Measurements from ENCODE around the gene SLC25A5. TPM values are rescaled to one million over a fixed set of nuclear protein-coding genes. Genes with fewer than 3 reads are reported as not detected.
"Not testable (repeated sequence)": the region's sequence is repeated elsewhere in the genome, so short reads cannot be mapped to it uniquely, and the experiment has no call there.

Gene SLC25A5
- total RNA-seq, 1 experiment from 2014 or later, result 807 TPM

- DNase-seq, result peak; percentile 41 to 58
- POLR2A ChIA-PET (ENCODE audit: unreplicated experiment), result interaction anchor here (0.7 kb wide), 1 partner anchor 264 kb away, joined by 26 read pairs; no protein-coding TSS in a partner anchor
Observed at GRCh38 chrX:119488749-119489148, 20.5 kb downstream of the SLC25A5 start.

GRCh38 chrX:119489212-119490074, 21.2 kb downstream of the SLC25A5 start:
- no peaks in the 10 kb centered on the region for H4K20me1 ChIP-seq (ENCODE audit: insufficient read depth)
- H3K36me3 ChIP-seq (ENCODE audit: low read depth), result no peaks in the 10 kb centered on the region
- no peak for DNase-seq
- no peaks in the 10 kb centered on the region for H3K4me1 ChIP-seq (replicated peaks; ENCODE audit: insufficient read depth)
- no TSS peak for BruUV-seq (replicated peaks)
- no peaks in the 10 kb centered on the region for H3F3A ChIP-seq (ENCODE audit: insufficient read depth, low read depth)
- H3K9me3 ChIP-seq (ENCODE audit: insufficient read depth, low read depth), result no peaks in the 10 kb centered on the region
- H3K4me3 ChIP-seq, result no peak overlapping the region
- ChIA-PET CTCF (interaction anchor here (0.7 to 1.8 kb wide), 3 partner anchors 10 to 31 kb away, joined by 3 to 19 read pairs (median 8); no protein-coding TSS in a partner anchor), POLR2A (ENCODE audit: unreplicated experiment) (interaction anchor here (0.7 kb wide), 1 partner anchor 264 kb away, joined by 26 read pairs; no protein-coding TSS in a partner anchor)
- TF ChIP-seq CTCF (conservative IDR thresholded peaks at IDR 0.05) (no peak), EZH2 (IDR thresholded peaks at IDR 0.05; ENCODE audit: low read depth) (no peak)
- no peak overlapping the region for H3K27ac ChIP-seq
- no peaks in the 10 kb centered on the region for H3K27me3 ChIP-seq (ENCODE audit: insufficient read depth, low read depth)
- H3K79me2 ChIP-seq (ENCODE audit: low read depth), result no peaks in the 10 kb centered on the region
- intact Hi-C loops (cut with micrococcal nuclease; ENCODE audit: unreplicated experiment), result loop anchor here (10.0 kb wide), 1 partner anchor 345 kb away; no protein-coding TSS in a partner anchor
- H3K9me2 ChIP-seq (ENCODE audit: insufficient read depth), result no peaks in the 10 kb centered on the region
- H3K4me2 ChIP-seq, result no peak overlapping the region
- no peak overlapping the region for H2AFZ ChIP-seq

More at GRCh38 chrX:119488749-119489148, 20.5 kb downstream of the SLC25A5 start:
- H3K9me2 ChIP-seq (ENCODE audit: insufficient read depth), result no peaks in the 10 kb centered on the region
- H3K4me3 ChIP-seq, result no peak overlapping the region
- no peaks in the 10 kb centered on the region for H3K9me3 ChIP-seq (ENCODE audit: insufficient read depth, low read depth)
- no peaks in the 10 kb centered on the region for H3K4me1 ChIP-seq (replicated peaks; ENCODE audit: insufficient read depth)
- H2AFZ ChIP-seq, result no peak overlapping the region
- no peak overlapping the region for H3K27ac ChIP-seq
- no peaks in the 10 kb centered on the region for H4K20me1 ChIP-seq (ENCODE audit: insufficient read depth)
- H3K4me2 ChIP-seq, result peak overlapping the region; percentile 49
- no peaks in the 10 kb centered on the region for H3F3A ChIP-seq (ENCODE audit: insufficient read depth, low read depth)
- TF ChIP-seq EZH2 (IDR thresholded peaks at IDR 0.05; ENCODE audit: low read depth) (no peak), CTCF (conservative IDR thresholded peaks at IDR 0.05) (peak; percentile 86)
- intact Hi-C loops (cut with micrococcal nuclease; ENCODE audit: unreplicated experiment), result loop anchor here (1.0 to 10.0 kb wide), 2 partner anchors 24 to 344 kb away; no protein-coding TSS in a partner anchor
- no peaks in the 10 kb centered on the region for H3K79me2 ChIP-seq (ENCODE audit: low read depth)
- H3K36me3 ChIP-seq (ENCODE audit: low read depth), result no peaks in the 10 kb centered on the region
- CTCF ChIA-PET, result interaction anchor here (1.8 kb wide), 1 partner anchor 24 kb away, joined by 8 read pairs; no protein-coding TSS in a partner anchor
- no peaks in the 10 kb centered on the region for H3K27me3 ChIP-seq (ENCODE audit: insufficient read depth, low read depth)
- no TSS peak for BruUV-seq (replicated peaks)

- H3K27me3 ChIP-seq (ENCODE audit: insufficient read depth, low read depth), result no peaks in the 10 kb centered on the region
- H3K9me3 ChIP-seq (ENCODE audit: insufficient read depth, low read depth), result no peaks in the 10 kb centered on the region
- no peaks in the 10 kb centered on the region for H3K4me1 ChIP-seq (replicated peaks; ENCODE audit: insufficient read depth)
- H3K36me3 ChIP-seq (ENCODE audit: low read depth), result no peaks in the 10 kb centered on the region
- CTCF ChIA-PET, result no interaction called here
- no peaks in the 10 kb centered on the region for H4K20me1 ChIP-seq (ENCODE audit: insufficient read depth)
- POLR2A ChIA-PET (ENCODE audit: unreplicated experiment), result interaction anchor here (0.5 kb wide), 1 partner anchor 11 kb away, joined by 3 read pairs; no protein-coding TSS in a partner anchor
- no peak for DNase-seq
- no peak overlapping the region for H3K27ac ChIP-seq
- H3F3A ChIP-seq (ENCODE audit: insufficient read depth, low read depth), result no peaks in the 10 kb centered on the region
- H3K4me3 ChIP-seq, result no peak overlapping the region
- H3K4me2 ChIP-seq, result no peak overlapping the region
- no peaks in the 10 kb centered on the region for H3K79me2 ChIP-seq (ENCODE audit: low read depth)
- intact Hi-C loops (cut with micrococcal nuclease; ENCODE audit: unreplicated experiment), result no loop called here
- H3K9me2 ChIP-seq (ENCODE audit: insufficient read depth), result no peaks in the 10 kb centered on the region
- no peak overlapping the region for H2AFZ ChIP-seq
- no peak for TF ChIP-seq CTCF (conservative IDR thresholded peaks at IDR 0.05)
- TF ChIP-seq EZH2 (IDR thresholded peaks at IDR 0.05; ENCODE audit: low read depth), result no peak
- BruUV-seq (replicated peaks), result no TSS peak
Observed at GRCh38 chrX:119492463-119492862, 24.2 kb downstream of the SLC25A5 start.

- BruUV-seq (replicated peaks); H3K4me3 ChIP-seq; H3K4me1 ChIP-seq (replicated peaks; ENCODE audit: insufficient read depth); intact Hi-C loops (cut with micrococcal nuclease; ENCODE audit: unreplicated experiment); H2AFZ ChIP-seq; H3K27me3 ChIP-seq (ENCODE audit: insufficient read depth, low read depth); H3K36me3 ChIP-seq (ENCODE audit: low read depth); H3K4me2 ChIP-seq; H3K79me2 ChIP-seq (ENCODE audit: low read depth); H4K20me1 ChIP-seq (ENCODE audit: insufficient read depth); H3K9me3 ChIP-seq (ENCODE audit: insufficient read depth, low read depth); H3K27ac ChIP-seq; H3K9me2 ChIP-seq (ENCODE audit: insufficient read depth); H3F3A ChIP-seq (ENCODE audit: insufficient read depth, low read depth); DNase-seq: not testable (repeated sequence)
- ChIA-PET CTCF (interaction anchor here (0.6 to 1.1 kb wide), 4 partner anchors 10 to 126 kb away, joined by 3 to 29 read pairs (median 4); no protein-coding TSS in a partner anchor), POLR2A (ENCODE audit: unreplicated experiment) (interaction anchor here (0.6 kb wide), 1 partner anchor 231 kb away, joined by 3 read pairs; no protein-coding TSS in a partner anchor)
Observed at GRCh38 chrX:119493851-119494495, 25.7 kb downstream of the SLC25A5 start.

Measured in PC-9 (cell line).